ENCODE results near the gene MPL.

The MPL gene

GRCh38 chr1:43327549-43328292 lies 9.9 kb upstream of the MPL start:
- Histone ChIP-seq H3K27me3 (ENCODE audit: control insufficient read depth, low read length) (no peaks in the 10 kb centered on the region), H3K9me2 (replicated peaks; ENCODE audit: control insufficient read depth, low read length) (no peaks in the 10 kb centered on the region)
- TF ChIP-seq, protein P1, sequence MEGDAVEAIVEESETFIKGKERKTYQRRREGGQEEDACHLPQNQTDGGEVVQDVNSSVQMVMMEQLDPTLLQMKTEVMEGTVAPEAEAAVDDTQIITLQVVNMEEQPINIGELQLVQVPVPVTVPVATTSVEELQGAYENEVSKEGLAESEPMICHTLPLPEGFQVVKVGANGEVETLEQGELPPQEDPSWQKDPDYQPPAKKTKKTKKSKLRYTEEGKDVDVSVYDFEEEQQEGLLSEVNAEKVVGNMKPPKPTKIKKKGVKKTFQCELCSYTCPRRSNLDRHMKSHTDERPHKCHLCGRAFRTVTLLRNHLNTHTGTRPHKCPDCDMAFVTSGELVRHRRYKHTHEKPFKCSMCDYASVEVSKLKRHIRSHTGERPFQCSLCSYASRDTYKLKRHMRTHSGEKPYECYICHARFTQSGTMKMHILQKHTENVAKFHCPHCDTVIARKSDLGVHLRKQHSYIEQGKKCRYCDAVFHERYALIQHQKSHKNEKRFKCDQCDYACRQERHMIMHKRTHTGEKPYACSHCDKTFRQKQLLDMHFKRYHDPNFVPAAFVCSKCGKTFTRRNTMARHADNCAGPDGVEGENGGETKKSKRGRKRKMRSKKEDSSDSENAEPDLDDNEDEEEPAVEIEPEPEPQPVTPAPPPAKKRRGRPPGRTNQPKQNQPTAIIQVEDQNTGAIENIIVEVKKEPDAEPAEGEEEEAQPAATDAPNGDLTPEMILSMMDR (IDR thresholded peaks at IDR 0.05; ENCODE audit: low read depth, low read length, poor library complexity, severe bottlenecking) = no peak
- TF ChIP-seq EZH2phosphoT487 (IDR thresholded peaks at IDR 0.05; ENCODE audit: borderline replicate concordance, low read length) = no peak

GRCh38 chr1:43329995-43330751 lies 7.4 kb upstream of the MPL start:
- Histone ChIP-seq H3K9me2 (replicated peaks; ENCODE audit: control insufficient read depth, low read length) (no peaks in the 10 kb centered on the region), H3K4me2 (ENCODE audit: low read length) (no peak overlapping the region), H3K9me3 (ENCODE audit: control insufficient read depth, insufficient read depth, low read length) (peaks cover 14% of the 10 kb centered on the region), H3K4me3 (ENCODE audit: low read length) (no peak overlapping the region), H3K27me3 (ENCODE audit: control insufficient read depth, low read length) (no peaks in the 10 kb centered on the region), H3K36me3 (ENCODE audit: control insufficient read depth, low read length) (no peaks in the 10 kb centered on the region), H3K79me2 (ENCODE audit: control insufficient read depth, low read length) (no peaks in the 10 kb centered on the region), H4K20me1 (ENCODE audit: control insufficient read depth, insufficient read depth, low read depth, low read length) (no peaks in the 10 kb centered on the region), H3K27ac (ENCODE audit: low read depth, low read length) (no peak overlapping the region), H3K4me1 (ENCODE audit: control insufficient read depth, low read length) (no peaks in the 10 kb centered on the region), H3F3A (ENCODE audit: control insufficient read depth, insufficient read depth) (no peaks in the 10 kb centered on the region)
- TF ChIP-seq EZH2phosphoT487 (IDR thresholded peaks at IDR 0.05; ENCODE audit: borderline replicate concordance, low read length) = no peak
- TF ChIP-seq, protein P1 (IDR thresholded peaks at IDR 0.05; ENCODE audit: low read depth, low read length, poor library complexity, severe bottlenecking) = no peak

More at GRCh38 chr1:43327549-43328292, 9.9 kb upstream of the MPL start:
- H3K4me3 ChIP-seq (ENCODE audit: low read length) = no peak overlapping the region
- no peaks in the 10 kb centered on the region for H4K20me1 ChIP-seq (ENCODE audit: control insufficient read depth, insufficient read depth, low read depth, low read length)
- no peaks in the 10 kb centered on the region for H3F3A ChIP-seq (ENCODE audit: control insufficient read depth, insufficient read depth)
- H3K4me1 ChIP-seq (ENCODE audit: control insufficient read depth, low read length) = no peaks in the 10 kb centered on the region
- H3K79me2 ChIP-seq (ENCODE audit: control insufficient read depth, low read length) = no peaks in the 10 kb centered on the region
- no peak overlapping the region for H3K4me2 ChIP-seq (ENCODE audit: low read length)
- H3K9me3 ChIP-seq (ENCODE audit: control insufficient read depth, insufficient read depth, low read length) = peaks cover 17% of the 10 kb centered on the region
- H3K36me3 ChIP-seq (ENCODE audit: control insufficient read depth, low read length) = no peaks in the 10 kb centered on the region
- no peak overlapping the region for H3K27ac ChIP-seq (ENCODE audit: low read depth, low read length)

DNA sequence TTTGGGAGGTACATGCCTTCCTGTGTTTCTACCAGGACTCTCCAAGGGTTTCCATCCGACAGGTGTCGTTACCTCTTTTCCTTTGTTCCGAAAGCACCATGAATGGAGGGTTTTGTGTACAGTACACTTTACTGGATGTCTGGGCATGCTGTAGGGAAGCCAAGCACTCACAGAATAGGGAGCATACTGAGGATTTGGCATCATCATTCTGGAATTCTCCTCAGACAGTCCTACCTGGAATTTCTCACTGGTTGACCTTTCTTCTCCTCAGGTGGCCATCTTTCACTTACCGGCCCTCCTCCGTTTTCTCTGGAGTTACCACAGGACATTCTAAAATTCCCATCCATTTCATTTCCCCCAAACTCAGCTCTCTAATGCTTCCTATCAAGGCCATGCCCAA lies 5.9 kb upstream of the MPL start:
- Histone ChIP-seq H3K4me3 (ENCODE audit: low read length) (no peak overlapping the region), H3K36me3 (ENCODE audit: control insufficient read depth, low read length) (no peaks in the 10 kb centered on the region), H3K9me2 (replicated peaks; ENCODE audit: control insufficient read depth, low read length) (no peaks in the 10 kb centered on the region), H3K4me1 (ENCODE audit: control insufficient read depth, low read length) (no peaks in the 10 kb centered on the region), H3K4me2 (ENCODE audit: low read length) (no peak overlapping the region), H3K9me3 (ENCODE audit: control insufficient read depth, insufficient read depth, low read length) (peaks cover 8% of the 10 kb centered on the region; the same call in 1 of the 2 replicates), H3F3A (ENCODE audit: control insufficient read depth, insufficient read depth) (no peaks in the 10 kb centered on the region), H3K27ac (ENCODE audit: low read depth, low read length) (no peak overlapping the region), H4K20me1 (ENCODE audit: control insufficient read depth, insufficient read depth, low read depth, low read length) (no peaks in the 10 kb centered on the region), H3K27me3 (ENCODE audit: control insufficient read depth, low read length) (no peaks in the 10 kb centered on the region), H3K79me2 (ENCODE audit: control insufficient read depth, low read length) (no peaks in the 10 kb centered on the region)
- TF ChIP-seq, protein P1 (IDR thresholded peaks at IDR 0.05; ENCODE audit: low read depth, low read length, poor library complexity, severe bottlenecking) = no peak
- no peak for TF ChIP-seq EZH2phosphoT487 (IDR thresholded peaks at IDR 0.05; ENCODE audit: borderline replicate concordance, low read length)

All from DOHH2 (cell line).